Measurements from ENCODE around the gene KIF2A.

The KIF2A gene

DNA sequence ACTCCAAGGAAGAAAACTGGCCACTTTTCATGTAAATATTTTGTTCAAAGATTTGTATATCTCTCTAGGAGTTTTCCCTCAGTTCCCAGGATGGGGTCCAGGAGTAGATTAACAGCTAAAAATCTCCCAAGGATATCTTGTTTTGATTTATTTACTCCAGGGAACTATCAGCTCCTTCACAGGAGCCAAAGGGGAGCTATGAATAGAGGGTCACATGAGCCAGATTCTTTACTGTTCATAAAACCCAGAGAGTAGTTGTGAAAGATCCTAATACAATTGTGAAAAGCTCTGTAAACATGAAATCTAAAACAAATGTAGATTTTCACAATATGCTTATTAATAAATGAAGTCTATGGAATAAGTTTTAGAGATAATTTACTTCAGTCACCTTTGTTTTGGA is 80.8 kb downstream of the KIF2A start:
- TF ChIP-seq RAD21 (IDR thresholded peaks at IDR 0.05; ENCODE audit: low read depth) (no peak), TAF1 (IDR thresholded peaks at IDR 0.05; ENCODE audit: low read depth) (no peak), ZBTB7A (IDR thresholded peaks at IDR 0.05; ENCODE audit: low read depth) (no peak), YY1 (IDR thresholded peaks at IDR 0.05; ENCODE audit: low read depth) (no peak), NFIC (IDR thresholded peaks at IDR 0.05) (no peak), CEBPB (IDR thresholded peaks at IDR 0.05) (no peak), TCF12 (IDR thresholded peaks at IDR 0.05; ENCODE audit: low read depth) (no peak), EP300 (IDR thresholded peaks at IDR 0.05; ENCODE audit: borderline replicate concordance) (no peak), EGR1 (IDR thresholded peaks at IDR 0.05) (no peak), TEAD4 (IDR thresholded peaks at IDR 0.05) (no peak), FOXM1 (IDR thresholded peaks at IDR 0.05; ENCODE audit: borderline replicate concordance, low read depth) (no peak), CREB1 (IDR thresholded peaks at IDR 0.05; ENCODE audit: low read depth) (no peak)
- TF ChIP-seq, protein P1, sequence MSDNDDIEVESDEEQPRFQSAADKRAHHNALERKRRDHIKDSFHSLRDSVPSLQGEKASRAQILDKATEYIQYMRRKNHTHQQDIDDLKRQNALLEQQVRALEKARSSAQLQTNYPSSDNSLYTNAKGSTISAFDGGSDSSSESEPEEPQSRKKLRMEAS (IDR thresholded peaks at IDR 0.05), result no peak
- TF ChIP-seq, protein P2, sequence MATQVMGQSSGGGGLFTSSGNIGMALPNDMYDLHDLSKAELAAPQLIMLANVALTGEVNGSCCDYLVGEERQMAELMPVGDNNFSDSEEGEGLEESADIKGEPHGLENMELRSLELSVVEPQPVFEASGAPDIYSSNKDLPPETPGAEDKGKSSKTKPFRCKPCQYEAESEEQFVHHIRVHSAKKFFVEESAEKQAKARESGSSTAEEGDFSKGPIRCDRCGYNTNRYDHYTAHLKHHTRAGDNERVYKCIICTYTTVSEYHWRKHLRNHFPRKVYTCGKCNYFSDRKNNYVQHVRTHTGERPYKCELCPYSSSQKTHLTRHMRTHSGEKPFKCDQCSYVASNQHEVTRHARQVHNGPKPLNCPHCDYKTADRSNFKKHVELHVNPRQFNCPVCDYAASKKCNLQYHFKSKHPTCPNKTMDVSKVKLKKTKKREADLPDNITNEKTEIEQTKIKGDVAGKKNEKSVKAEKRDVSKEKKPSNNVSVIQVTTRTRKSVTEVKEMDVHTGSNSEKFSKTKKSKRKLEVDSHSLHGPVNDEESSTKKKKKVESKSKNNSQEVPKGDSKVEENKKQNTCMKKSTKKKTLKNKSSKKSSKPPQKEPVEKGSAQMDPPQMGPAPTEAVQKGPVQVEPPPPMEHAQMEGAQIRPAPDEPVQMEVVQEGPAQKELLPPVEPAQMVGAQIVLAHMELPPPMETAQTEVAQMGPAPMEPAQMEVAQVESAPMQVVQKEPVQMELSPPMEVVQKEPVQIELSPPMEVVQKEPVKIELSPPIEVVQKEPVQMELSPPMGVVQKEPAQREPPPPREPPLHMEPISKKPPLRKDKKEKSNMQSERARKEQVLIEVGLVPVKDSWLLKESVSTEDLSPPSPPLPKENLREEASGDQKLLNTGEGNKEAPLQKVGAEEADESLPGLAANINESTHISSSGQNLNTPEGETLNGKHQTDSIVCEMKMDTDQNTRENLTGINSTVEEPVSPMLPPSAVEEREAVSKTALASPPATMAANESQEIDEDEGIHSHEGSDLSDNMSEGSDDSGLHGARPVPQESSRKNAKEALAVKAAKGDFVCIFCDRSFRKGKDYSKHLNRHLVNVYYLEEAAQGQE (IDR thresholded peaks at IDR 0.05; ENCODE audit: low read depth), result no peak

DNA sequence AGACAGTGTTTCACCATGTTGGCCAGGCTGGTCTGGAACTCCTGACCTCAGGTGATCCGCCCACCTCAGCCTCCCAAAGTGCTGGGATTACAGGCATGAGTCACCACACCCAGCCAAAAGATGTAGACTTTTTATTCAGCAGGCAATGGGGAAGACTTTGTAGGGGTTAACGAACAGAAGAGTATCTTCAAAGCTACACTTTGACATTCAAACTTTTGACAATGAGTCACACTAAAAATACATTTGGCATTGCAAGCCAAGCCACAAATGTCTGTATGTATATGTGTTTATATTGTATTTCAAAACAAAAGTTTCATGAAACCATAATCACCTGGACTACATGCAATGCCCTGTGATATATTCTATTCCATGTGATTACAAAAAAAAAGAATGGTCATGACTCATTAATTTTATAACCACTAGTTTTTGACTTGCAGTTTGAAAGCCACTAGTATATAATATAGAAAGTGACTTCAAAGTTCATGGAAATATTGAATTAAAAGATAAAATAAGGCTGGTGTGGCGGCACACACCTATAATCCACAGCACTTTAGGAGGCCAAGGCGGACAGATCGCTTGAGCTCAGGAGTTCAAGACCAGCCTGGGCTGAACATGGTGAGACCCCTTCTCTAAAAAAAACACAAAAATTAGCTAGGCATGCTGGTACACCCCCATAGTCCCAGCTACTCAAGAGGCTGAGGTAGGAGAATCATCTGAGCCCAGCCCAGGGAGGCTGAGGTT is 89.4 kb downstream of the KIF2A start:
- TF ChIP-seq YY1 (IDR thresholded peaks at IDR 0.05; ENCODE audit: low read depth) (no peak), ZBTB7A (IDR thresholded peaks at IDR 0.05; ENCODE audit: low read depth) (no peak), TEAD4 (IDR thresholded peaks at IDR 0.05) (no peak), EP300 (IDR thresholded peaks at IDR 0.05; ENCODE audit: borderline replicate concordance) (no peak), RAD21 (IDR thresholded peaks at IDR 0.05; ENCODE audit: low read depth) (no peak), CREB1 (IDR thresholded peaks at IDR 0.05; ENCODE audit: low read depth) (no peak), FOXM1 (IDR thresholded peaks at IDR 0.05; ENCODE audit: borderline replicate concordance, low read depth) (no peak), TAF1 (IDR thresholded peaks at IDR 0.05; ENCODE audit: low read depth) (no peak), EGR1 (IDR thresholded peaks at IDR 0.05) (no peak), NFIC (IDR thresholded peaks at IDR 0.05) (no peak), TCF12 (IDR thresholded peaks at IDR 0.05; ENCODE audit: low read depth) (no peak)
- TF ChIP-seq, protein P3, sequence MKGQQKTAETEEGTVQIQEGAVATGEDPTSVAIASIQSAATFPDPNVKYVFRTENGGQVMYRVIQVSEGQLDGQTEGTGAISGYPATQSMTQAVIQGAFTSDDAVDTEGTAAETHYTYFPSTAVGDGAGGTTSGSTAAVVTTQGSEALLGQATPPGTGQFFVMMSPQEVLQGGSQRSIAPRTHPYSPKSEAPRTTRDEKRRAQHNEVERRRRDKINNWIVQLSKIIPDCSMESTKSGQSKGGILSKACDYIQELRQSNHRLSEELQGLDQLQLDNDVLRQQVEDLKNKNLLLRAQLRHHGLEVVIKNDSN (IDR thresholded peaks at IDR 0.05), result no peak
- TF ChIP-seq, protein P1 (IDR thresholded peaks at IDR 0.05), result no peak
- TF ChIP-seq, protein P2 (IDR thresholded peaks at IDR 0.05; ENCODE audit: low read depth), result no peak

DNA sequence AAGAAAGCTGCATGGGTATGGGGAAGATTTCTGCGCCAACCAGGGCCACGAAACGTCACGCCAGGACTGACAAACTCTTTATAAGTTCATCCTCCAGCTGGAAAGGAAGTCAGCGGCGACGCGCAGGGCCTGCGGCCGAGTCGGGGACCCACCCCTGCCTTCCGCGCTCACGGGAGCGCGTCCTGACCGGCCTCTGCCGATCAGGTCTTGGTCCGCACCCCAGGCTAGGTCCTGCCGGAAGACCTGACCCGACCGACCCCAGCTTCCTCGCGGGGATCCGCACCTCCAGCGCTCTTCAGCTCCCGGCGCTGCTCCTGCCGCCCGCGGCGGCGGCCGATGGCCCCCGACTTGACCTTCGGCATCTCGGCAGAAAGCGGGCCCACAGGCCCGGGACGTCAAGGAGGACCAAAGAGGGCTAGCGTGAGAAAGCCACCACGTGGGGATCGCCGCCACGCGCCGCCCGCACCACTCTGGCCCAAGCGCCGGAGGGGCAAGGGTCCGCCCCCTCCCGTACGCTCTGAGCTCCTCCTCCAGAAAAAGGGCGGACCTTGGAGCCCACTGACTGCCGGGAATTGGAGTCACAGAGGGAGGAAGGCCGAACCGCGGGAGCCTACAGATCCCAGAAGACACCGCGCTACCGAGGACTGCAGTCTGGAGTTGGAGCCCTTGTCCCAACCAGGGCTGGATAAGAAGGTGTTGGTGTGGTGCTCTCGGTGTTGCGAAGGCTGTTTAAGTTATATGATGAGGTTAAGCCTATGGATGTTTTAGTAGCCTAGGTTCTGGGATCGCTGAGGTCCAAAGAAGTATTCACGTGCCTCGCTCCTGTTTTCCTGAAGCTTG is 97.6 kb downstream of the KIF2A start, which contains the start of gene DIMT1:
DIMT1 (minus strand) TSS at position 495 of the 840 bp plus-strand sequence; CDS start at position 362, 133 bp downstream.
- no peak for TF ChIP-seq TEAD4 (IDR thresholded peaks at IDR 0.05)
- TF ChIP-seq CREB1 (IDR thresholded peaks at IDR 0.05; ENCODE audit: low read depth), result peak; percentile 22; the same call in 1 of the 2 replicates
- TF ChIP-seq, protein P1 (IDR thresholded peaks at IDR 0.05), result peak; percentile 99
- TF ChIP-seq TAF1 (IDR thresholded peaks at IDR 0.05; ENCODE audit: low read depth), result peak; percentile 81
- TF ChIP-seq, protein P2 (IDR thresholded peaks at IDR 0.05; ENCODE audit: low read depth), result no peak
- peak; percentile 42 for TF ChIP-seq TCF12 (IDR thresholded peaks at IDR 0.05; ENCODE audit: low read depth)
- TF ChIP-seq YY1 (IDR thresholded peaks at IDR 0.05; ENCODE audit: low read depth), result peak; percentile 56; the same call in 1 of the 2 replicates
- TF ChIP-seq, protein P3 (IDR thresholded peaks at IDR 0.05), result peak; percentile 77
- TF ChIP-seq EGR1 (IDR thresholded peaks at IDR 0.05), result peak; percentile 56; the same call in 1 of the 2 replicates
- TF ChIP-seq CEBPB (IDR thresholded peaks at IDR 0.05), result no peak
- no peak for TF ChIP-seq EP300 (IDR thresholded peaks at IDR 0.05; ENCODE audit: borderline replicate concordance)
- TF ChIP-seq ZBTB7A (IDR thresholded peaks at IDR 0.05; ENCODE audit: low read depth), result no peak
- TF ChIP-seq RAD21 (IDR thresholded peaks at IDR 0.05; ENCODE audit: low read depth), result no peak
- no peak for TF ChIP-seq FOXM1 (IDR thresholded peaks at IDR 0.05; ENCODE audit: borderline replicate concordance, low read depth)
- TF ChIP-seq NFIC (IDR thresholded peaks at IDR 0.05), result no peak

Measured in Ishikawa (cell line).